ENCODE results near the gene C1QL3.

The C1QL3 gene

DNA sequence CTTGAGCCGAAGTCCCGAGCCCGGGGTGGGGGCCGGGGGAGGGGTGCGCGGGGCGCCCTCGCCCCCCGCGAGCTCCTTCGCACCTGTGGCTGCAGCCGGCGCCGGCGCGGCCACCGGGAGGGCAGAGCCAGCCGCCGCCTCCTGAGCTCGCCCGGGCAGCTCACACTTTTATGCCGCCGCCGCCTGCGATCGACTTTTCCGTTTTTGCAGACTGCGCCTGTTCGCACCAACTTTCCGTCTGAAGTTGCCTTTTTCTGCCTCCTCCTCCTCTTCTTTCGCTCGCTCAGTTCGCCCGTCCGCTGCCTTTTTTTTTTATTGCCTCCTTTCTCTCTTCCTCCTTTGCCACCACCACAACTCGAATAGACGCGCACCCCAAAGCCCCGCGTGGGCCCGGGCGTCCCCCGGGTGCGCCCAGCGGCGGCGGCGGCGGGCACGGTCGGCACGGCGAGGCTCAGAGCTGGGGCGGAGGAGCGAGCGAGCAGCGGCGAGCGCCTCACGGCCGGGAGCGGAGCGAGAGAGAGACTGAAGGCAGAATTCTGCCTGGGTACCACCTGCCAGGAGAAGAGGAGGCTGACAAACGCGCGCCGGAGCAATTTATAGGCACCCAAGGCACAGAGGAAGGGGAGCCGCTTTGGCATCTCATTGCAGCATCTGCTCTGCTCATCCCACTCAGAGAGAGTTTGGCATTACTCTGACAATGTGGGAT, at the start of gene C1QL3:
C1QL3 (minus strand) TSS at position 569 of the 706 bp plus-strand sequence. CDS start 814 bp downstream, outside the sequence.
- DNase-seq (ENCODE audit: low read depth) = peak; percentile 26

DNA sequence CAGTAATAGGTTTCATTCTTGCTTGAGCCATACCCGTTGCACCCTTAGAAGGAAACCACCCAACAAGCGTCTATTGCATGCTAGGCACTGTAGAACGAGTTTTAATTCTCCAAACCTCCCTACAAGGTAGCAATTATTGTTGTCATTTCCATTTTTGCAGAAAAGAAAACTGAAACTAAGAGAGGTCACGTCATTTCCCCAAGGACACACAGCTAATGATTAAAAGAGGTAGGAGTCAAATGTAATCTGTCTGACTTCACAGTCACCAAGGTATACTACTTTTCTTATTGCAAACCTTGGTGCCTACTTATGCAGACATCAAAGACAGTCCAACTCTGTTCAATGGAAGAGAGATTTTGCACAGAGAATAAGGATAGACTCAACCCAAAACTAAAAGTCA, 49.1 kb upstream of the C1QL3 start:
- no peak for DNase-seq (ENCODE audit: low read depth)

DNA sequence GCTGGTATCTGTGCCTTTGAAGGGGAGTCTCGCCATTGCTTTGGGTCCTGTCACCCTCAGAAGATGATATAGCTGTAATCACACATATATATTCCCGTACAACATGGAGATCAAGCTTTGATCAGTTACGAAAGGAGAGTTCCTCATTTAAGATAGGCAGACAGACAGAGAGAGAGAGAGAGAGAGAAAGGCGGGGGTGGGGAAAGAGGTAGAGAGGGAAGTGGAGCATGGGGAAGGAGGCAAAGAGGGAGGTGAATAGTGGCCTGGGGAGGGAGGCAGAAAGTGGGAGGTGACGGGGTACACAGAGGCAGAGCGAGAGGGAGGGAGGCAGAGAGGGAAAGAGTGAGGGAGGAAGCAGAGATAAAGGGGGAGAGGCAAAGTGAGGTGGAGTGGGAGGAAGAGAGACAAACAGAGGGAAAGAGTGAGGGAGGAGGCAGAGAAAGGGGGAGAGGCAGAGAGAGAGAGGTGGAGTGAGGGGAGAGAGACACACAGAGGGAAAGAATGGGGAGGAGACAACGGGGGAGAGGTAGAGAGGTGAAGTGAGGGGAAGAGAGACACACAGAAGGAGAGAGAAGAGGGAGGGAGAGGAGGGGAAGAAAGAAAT, 44.6 kb upstream of the C1QL3 start:
- no peak for DNase-seq (ENCODE audit: low read depth)

- DNase-seq (ENCODE audit: low read depth) = no peak
Measured at GRCh38 chr10:16565604-16566003, 43.9 kb upstream of the C1QL3 start.

DNA sequence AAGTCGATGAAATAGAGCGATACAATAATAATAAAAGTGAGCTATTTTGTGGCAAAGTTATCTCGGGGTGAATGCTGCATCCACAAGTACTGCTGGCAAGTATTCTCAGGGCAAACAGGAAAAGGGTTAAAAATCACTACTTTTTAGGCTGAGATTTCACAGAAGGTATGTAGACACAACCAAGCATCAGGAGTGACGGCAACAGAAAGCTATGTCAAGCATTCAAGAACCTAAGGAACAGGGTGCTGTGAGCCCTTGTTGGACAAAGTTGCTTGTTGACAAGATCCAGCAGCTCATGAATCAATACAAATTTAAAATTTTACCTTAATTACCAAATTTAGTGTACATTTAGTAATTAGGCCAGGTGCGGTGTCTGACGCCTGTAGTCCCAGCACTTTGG, 41.2 kb upstream of the C1QL3 start:
- DNase-seq (ENCODE audit: low read depth) = no peak

GRCh38 chr10:16559236-16559773, 37.6 kb upstream of the C1QL3 start:
- no peak for DNase-seq (ENCODE audit: low read depth)

DNA sequence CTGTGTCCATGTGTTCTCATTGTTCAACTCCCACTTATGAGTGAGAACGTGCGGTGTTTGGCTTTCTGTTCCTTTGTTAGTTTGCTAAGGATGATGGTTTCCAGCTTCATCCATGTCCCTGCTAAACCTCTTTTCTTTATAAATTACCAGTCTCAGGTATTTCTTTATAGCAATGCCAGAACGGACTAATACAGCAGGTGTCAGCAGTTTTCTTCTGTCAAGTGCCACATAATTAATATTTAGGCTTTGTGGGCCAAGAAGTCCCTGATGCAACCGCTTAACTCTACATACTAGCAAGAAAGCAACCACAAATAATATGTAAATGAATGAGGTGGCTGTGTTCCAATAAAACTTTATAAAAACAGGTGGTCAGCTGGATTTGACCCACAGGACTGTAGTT, 26.3 kb upstream of the C1QL3 start:
- no peak for DNase-seq (ENCODE audit: low read depth)

DNA sequence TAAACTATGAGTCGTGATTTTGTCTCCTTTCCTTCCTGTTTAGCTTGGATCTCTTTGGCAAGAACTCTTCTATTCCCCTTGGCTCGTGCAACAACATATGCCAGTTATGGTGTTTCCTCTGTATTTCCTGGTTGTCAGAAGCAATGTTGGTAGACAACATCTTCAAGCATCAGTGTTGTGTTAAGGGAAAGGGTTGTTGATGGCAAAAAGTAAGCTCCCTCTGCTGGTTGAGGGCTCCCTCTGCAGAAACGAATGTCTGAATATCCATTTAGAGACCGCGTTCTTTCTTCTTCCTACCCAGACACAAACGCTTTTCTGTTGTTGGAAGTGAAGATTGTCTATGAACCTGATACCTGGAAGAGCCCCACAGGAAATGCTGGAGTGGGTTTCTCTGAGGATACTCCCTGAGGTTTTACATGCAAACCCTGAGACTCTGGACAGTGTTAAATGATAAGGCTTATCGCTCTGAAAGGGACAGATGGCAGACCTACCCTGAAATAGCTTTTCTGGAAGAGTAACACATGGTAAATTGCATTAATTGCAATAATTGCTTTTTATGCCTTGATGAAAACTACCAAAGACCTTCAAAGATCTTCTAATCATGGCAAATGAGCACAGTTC, 23.5 kb upstream of the C1QL3 start:
- DNase-seq (ENCODE audit: low read depth) = peak; percentile 47

DNA sequence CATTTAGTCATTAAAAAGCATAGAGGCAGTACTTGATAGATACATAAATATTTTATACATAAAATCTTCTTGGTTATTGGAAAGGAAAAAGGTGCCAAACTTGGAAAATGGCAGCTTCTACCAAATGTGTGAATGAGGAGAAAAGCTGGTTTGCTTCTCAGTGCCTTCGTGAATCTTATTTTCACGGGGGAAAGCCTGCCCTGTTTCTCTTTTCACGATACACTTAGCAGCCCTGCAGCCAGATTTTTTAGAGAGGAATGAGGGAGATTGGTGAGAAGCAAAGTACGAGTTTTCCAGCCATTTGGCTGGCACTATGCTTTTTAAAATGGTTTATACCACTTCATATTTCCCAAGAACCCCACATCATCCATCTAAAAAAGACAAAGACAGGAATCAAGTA, 22.9 kb upstream of the C1QL3 start:
- DNase-seq (ENCODE audit: low read depth) = no peak

DNA sequence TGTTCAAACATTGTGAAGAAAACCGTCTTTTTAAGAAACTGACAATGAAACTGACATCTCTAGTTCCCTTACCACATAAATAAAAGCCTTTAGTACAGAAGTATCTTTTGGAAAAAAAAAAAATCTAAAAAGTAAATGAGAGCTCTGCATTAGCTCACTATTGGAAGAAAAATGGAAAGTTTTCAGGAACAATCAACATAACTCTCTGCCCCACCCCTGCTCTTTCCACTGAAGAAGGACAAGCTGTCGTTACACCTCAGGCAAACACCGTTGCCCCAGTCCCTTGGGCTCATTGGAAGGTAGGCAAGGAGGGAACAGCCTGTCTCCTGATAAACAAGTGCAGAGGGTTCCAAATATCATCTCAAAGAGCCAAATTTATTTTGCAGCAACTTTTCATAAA, 22.4 kb upstream of the C1QL3 start:
- DNase-seq (ENCODE audit: low read depth) = no peak

- no peak for DNase-seq (ENCODE audit: low read depth)
Measured at GRCh38 chr10:16536155-16536554, 14.5 kb upstream of the C1QL3 start.

DNA sequence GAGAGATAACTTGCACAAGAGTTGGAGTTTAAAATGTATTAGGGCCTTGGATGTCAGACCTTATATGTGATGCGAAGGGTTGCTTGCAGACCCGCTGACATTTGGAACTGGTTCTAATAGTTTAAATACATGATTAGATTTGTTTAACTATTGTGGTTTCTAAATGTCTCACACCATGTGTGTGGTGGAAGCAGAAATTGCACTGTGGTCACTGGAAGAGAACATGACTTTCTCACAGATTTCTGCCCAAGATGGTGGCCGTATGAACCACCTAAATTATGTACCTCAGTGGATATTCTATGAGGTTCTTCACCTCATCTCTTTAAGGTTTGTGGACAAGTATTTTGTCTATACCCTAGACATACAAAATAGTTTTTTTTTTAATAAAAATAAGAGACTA, 8.2 kb upstream of the C1QL3 start:
- DNase-seq (ENCODE audit: low read depth) = no peak

DNA sequence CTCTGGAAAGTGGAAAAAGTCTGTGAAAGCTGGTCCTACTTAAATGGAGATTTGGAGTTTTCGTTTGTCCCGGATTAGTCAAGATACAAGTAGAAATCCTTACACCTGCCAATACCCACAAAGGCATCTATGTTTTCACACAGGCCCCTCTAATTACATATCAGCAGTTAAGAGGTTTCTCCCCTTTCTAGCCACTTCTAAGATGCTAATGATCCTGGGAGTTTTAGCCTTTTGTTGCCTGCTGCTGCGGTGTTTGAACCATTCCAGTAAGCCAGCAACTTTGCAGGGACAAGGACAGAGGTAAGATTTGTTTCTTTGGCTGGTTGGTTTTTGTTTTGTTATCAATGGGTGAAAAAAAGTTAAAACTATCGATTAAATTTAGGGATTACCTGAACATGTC, 5.8 kb upstream of the C1QL3 start:
- DNase-seq (ENCODE audit: low read depth) = no peak

- peak; percentile 42 for DNase-seq (ENCODE audit: low read depth)
Measured at GRCh38 chr10:16520900-16521299, 779 bp downstream of the C1QL3 start.

GRCh38 chr10:16519908-16520861, 1.5 kb downstream of the C1QL3 start:
- no peak for DNase-seq (ENCODE audit: low read depth)

- no peak for DNase-seq (ENCODE audit: low read depth)
Measured at GRCh38 chr10:16519250-16519907, 2.3 kb downstream of the C1QL3 start.

- DNase-seq (ENCODE audit: low read depth) = no peak
Measured at GRCh38 chr10:16518822-16519221, 2.9 kb downstream of the C1QL3 start.

- DNase-seq (ENCODE audit: low read depth) = no peak
Measured at GRCh38 chr10:16510843-16511242, 10.8 kb downstream of the C1QL3 start.

DNA sequence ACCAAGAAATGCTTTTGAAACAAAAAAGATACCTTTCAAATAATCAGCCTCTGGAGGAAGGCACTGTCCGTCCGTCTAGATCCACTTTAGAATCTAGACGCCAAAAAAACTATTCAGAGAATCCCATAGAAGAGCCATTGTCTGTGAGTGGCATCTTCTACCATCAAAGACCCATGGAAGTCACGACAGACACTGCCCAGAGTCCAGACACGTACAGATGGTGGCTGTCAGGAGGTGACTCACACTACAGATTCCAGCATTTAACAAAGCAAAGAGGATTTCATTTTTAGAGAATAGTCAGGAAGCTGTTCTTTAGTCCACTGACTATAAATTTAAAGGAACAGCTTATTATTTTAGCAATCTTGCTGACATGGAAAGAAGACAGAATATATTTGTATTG, 11.7 kb downstream of the C1QL3 start:
- DNase-seq (ENCODE audit: low read depth) = peak; percentile 62

DNA sequence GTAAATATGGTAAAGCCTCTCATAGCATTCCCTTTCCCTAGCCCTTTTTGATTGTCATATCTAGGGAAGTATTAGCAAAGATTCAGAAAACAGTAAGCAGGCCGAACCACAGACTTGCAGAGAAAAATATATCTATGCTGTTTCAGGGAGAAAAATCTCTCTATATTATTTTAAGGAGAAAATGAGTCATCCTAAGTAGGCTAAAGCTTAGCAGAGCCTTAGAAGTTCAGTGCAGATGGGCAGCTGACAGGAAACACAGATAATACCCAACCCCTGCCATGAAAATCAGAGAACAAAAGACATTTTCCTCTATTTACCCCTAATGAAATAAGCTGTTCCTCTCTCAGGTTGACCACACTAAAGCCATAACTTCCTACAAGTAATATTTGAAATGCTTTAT, 16.5 kb downstream of the C1QL3 start:
- peak; percentile 23 for DNase-seq (ENCODE audit: low read depth)

DNA sequence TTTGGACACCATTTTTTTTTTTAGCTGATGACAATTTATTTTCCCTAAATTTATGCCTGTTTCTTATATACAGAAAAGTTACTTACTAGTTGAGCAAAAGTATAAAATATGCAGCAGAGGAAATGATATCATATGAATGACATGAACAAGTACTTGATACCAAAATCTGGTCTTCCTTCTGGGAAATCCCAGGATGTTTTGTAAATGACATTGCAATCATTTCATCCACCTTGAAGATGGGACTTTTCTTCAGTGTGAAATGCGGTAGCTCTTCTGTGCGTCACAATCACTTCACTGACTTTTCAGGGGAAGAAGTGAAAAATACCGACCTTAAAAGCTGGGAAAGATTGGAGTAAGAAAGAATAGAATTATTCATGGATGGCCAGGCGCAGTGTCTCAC, 23.8 kb downstream of the C1QL3 start:
- DNase-seq (ENCODE audit: low read depth) = peak; percentile 17

Measured in EH (cell line).